Measurements from ENCODE around the gene PRKCI. TPM values are rescaled to one million over a fixed set of nuclear protein-coding genes. Genes with fewer than 3 reads are reported as not detected.

The PRKCI gene
- total RNA-seq, 1 donor from 2014 or later, result 69.3 TPM

- no peak for TF ChIP-seq CTCF (IDR thresholded peaks at IDR 0.05; ENCODE audit: insufficient read depth, low read length, poor library complexity, severe bottlenecking)
- Histone ChIP-seq H3K4me3 (ENCODE audit: low read depth, low read length) (no peak overlapping the region), H3K36me3 (ENCODE audit: control insufficient read depth, insufficient read depth, low read length) (no peaks in the 10 kb centered on the region), H3K27me3 (ENCODE audit: control insufficient read depth, insufficient read depth, low read length) (no peaks in the 10 kb centered on the region)
- DNase-seq (ENCODE audit: low read depth), result no peak
Measured at GRCh38 chr3:170290194-170290593, 68.0 kb downstream of the PRKCI start.

- Histone ChIP-seq H3K36me3 (ENCODE audit: control insufficient read depth, insufficient read depth, low read length) (peaks cover 1% of the 10 kb centered on the region), H3K27me3 (ENCODE audit: control insufficient read depth, insufficient read depth, low read length) (no peaks in the 10 kb centered on the region), H3K4me3 (ENCODE audit: low read depth, low read length) (no peak overlapping the region)
- DNase-seq (ENCODE audit: low read depth), result no peak
- no peak for TF ChIP-seq CTCF (IDR thresholded peaks at IDR 0.05; ENCODE audit: insufficient read depth, low read length, poor library complexity, severe bottlenecking)
Measured at GRCh38 chr3:170295586-170295985, 73.4 kb downstream of the PRKCI start.

- no peak for DNase-seq (ENCODE audit: low read depth)
- no peak for TF ChIP-seq CTCF (IDR thresholded peaks at IDR 0.05; ENCODE audit: insufficient read depth, low read length, poor library complexity, severe bottlenecking)
- Histone ChIP-seq H3K27me3 (ENCODE audit: control insufficient read depth, insufficient read depth, low read length) (no peaks in the 10 kb centered on the region), H3K4me3 (ENCODE audit: low read depth, low read length) (no peak overlapping the region), H3K36me3 (ENCODE audit: control insufficient read depth, insufficient read depth, low read length) (peaks cover 1% of the 10 kb centered on the region)
Measured at GRCh38 chr3:170296703-170297102, 74.5 kb downstream of the PRKCI start.

GRCh38 chr3:170301405-170301804, 79.2 kb downstream of the PRKCI start:
- no peak for DNase-seq (ENCODE audit: low read depth)
- H3K36me3 ChIP-seq (ENCODE audit: control insufficient read depth, insufficient read depth, low read length), result peaks cover 1% of the 10 kb centered on the region
- no peak for TF ChIP-seq CTCF (IDR thresholded peaks at IDR 0.05; ENCODE audit: insufficient read depth, low read length, poor library complexity, severe bottlenecking)

GRCh38 chr3:170302008-170302407, 79.8 kb downstream of the PRKCI start:
- Histone ChIP-seq H3K36me3 (ENCODE audit: control insufficient read depth, insufficient read depth, low read length) (peaks cover 1% of the 10 kb centered on the region), H3K27me3 (ENCODE audit: control insufficient read depth, insufficient read depth, low read length) (no peaks in the 10 kb centered on the region), H3K4me3 (ENCODE audit: low read depth, low read length) (no peak overlapping the region)
- DNase-seq (ENCODE audit: low read depth), result no peak
- TF ChIP-seq CTCF (IDR thresholded peaks at IDR 0.05; ENCODE audit: insufficient read depth, low read length, poor library complexity, severe bottlenecking), result no peak

More at GRCh38 chr3:170301405-170301804, 79.2 kb downstream of the PRKCI start:
- Histone ChIP-seq H3K27me3 (ENCODE audit: control insufficient read depth, insufficient read depth, low read length) (no peaks in the 10 kb centered on the region), H3K4me3 (ENCODE audit: low read depth, low read length) (no peak overlapping the region)

- Histone ChIP-seq H3K27me3 (ENCODE audit: control insufficient read depth, insufficient read depth, low read length) (no peaks in the 10 kb centered on the region), H3K4me3 (ENCODE audit: low read depth, low read length) (no peak overlapping the region), H3K36me3 (ENCODE audit: control insufficient read depth, insufficient read depth, low read length) (no peaks in the 10 kb centered on the region)
- no peak for DNase-seq (ENCODE audit: low read depth)
- TF ChIP-seq CTCF (IDR thresholded peaks at IDR 0.05; ENCODE audit: insufficient read depth, low read length, poor library complexity, severe bottlenecking), result no peak
Measured at GRCh38 chr3:170306015-170306414, 83.8 kb downstream of the PRKCI start.
